H9 (cell line): Measurements from ENCODE around the gene BPTF. TPM values are rescaled to one million over a fixed set of nuclear protein-coding genes. Genes with fewer than 3 reads are reported as not detected.

Experiments used
- DNase-seq: peaks from one replicate; pipeline ENCODE4 v3.0.0-alpha.2; 2017
- H2AFZ ChIP-seq: one replicate; pipeline ENCODE4 v1.6.1; 2013; ENCODE audit warnings: mild to moderate bottlenecking, low read length, control low read depth, moderate library complexity
- H2AK5ac ChIP-seq: 2 replicates; pipeline ENCODE4 v1.6.1; 2013; ENCODE audit warnings: low read length, control low read depth, mixed read lengths; ENCODE audit not compliant: insufficient read length
- H2BK120ac ChIP-seq: one replicate; pipeline ENCODE4 v1.6.1; 2013; ENCODE audit warnings: low read depth, mild to moderate bottlenecking, low read length, control low read depth, inconsistent platforms; ENCODE audit not compliant: poor library complexity, severe bottlenecking
- H2BK12ac ChIP-seq: 2 replicates; pipeline ENCODE4 v1.6.1; 2013; ENCODE audit warnings: low read length, control low read depth, mixed read lengths, low read depth; ENCODE audit not compliant: insufficient read length
- H2BK15ac ChIP-seq: 2 replicates; pipeline ENCODE4 v1.6.1; 2013; ENCODE audit warnings: low read depth, low read length, control low read depth
- H2BK20ac ChIP-seq: one replicate; pipeline ENCODE4 v1.6.1; 2013; ENCODE audit warnings: low read depth, mild to moderate bottlenecking, low read length, control low read depth, inconsistent platforms; ENCODE audit not compliant: poor library complexity, severe bottlenecking
- H2BK5ac ChIP-seq: 2 replicates; pipeline ENCODE4 v1.6.1; 2013; ENCODE audit warnings: low read length, control low read depth, mixed read lengths; ENCODE audit not compliant: insufficient read length
- H3K14ac ChIP-seq: 2 replicates; pipeline ENCODE4 v1.6.1; 2013; ENCODE audit warnings: low read length, control low read depth; ENCODE audit not compliant: insufficient read depth
- H3K18ac ChIP-seq: 2 replicates; pipeline ENCODE4 v1.6.1; 2013; ENCODE audit warnings: low read depth, mild to moderate bottlenecking, mixed read lengths, low read length, control low read depth; ENCODE audit not compliant: insufficient read length
- H3K23ac ChIP-seq: 2 replicates; pipeline ENCODE4 v1.6.1; 2013; ENCODE audit warnings: low read length, control low read depth, mixed read lengths, low read depth; ENCODE audit not compliant: insufficient read length
- H3K23me2 ChIP-seq: 2 replicates; pipeline ENCODE4 v1.6.1; 2013; ENCODE audit warnings: low read depth, mild to moderate bottlenecking, mixed read lengths, low read length, control low read depth; ENCODE audit not compliant: insufficient read length, poor library complexity, severe bottlenecking
- H3K27ac ChIP-seq: 2 replicates; pipeline ENCODE4 v1.5.1; 2013; ENCODE audit warnings: low read length, control low read depth, mixed read lengths, low read depth; ENCODE audit not compliant: insufficient read length
- H3K27me3 ChIP-seq: 2 replicates; pipeline ENCODE4 v1.6.1; 2013; ENCODE audit warnings: low read length, control low read depth, inconsistent platforms; ENCODE audit not compliant: insufficient read depth
- H3K4ac ChIP-seq: 2 replicates; pipeline ENCODE4 v1.6.1; 2013; ENCODE audit warnings: low read depth, mild to moderate bottlenecking, control low read depth, inconsistent platforms, low read length, moderate library complexity
- H3K4me1 ChIP-seq: 2 replicates; pipeline ENCODE4 v1.6.1; 2013; ENCODE audit warnings: low read length, control low read depth, inconsistent platforms; ENCODE audit not compliant: insufficient read depth
- H3K4me2 ChIP-seq: 2 replicates; pipeline ENCODE4 v1.6.1; 2013; ENCODE audit warnings: low read length, control low read depth, mixed read lengths; ENCODE audit not compliant: insufficient read length, insufficient read depth
- H3K56ac ChIP-seq: 2 replicates; pipeline ENCODE4 v1.6.1; 2013; ENCODE audit warnings: low read depth, mild to moderate bottlenecking, mixed read lengths, low read length, control low read depth; ENCODE audit not compliant: insufficient read length
- H3K79me1 ChIP-seq: 2 replicates; pipeline ENCODE4 v1.6.1; 2013; ENCODE audit warnings: low read depth, mild to moderate bottlenecking, moderate library complexity, low read length, control low read depth, inconsistent platforms; ENCODE audit not compliant: insufficient read depth, poor library complexity, severe bottlenecking
- H3K79me2 ChIP-seq: 2 replicates; pipeline ENCODE4 v1.6.1; 2013; ENCODE audit warnings: low read length, control low read depth, inconsistent platforms; ENCODE audit not compliant: insufficient read depth
- H3K9ac ChIP-seq: 2 replicates; pipeline ENCODE4 v1.6.1; 2013; ENCODE audit warnings: low read length, control low read depth, mixed read lengths; ENCODE audit not compliant: insufficient read length; ENCODE audit errors: extremely low read depth
- H3K9me3 ChIP-seq: one replicate; pipeline ENCODE4 v1.6.1; 2013; ENCODE audit warnings: low read depth, low read length, inconsistent platforms; ENCODE audit not compliant: control insufficient read depth
- H3T11ph ChIP-seq: one replicate; pipeline ENCODE4 v1.6.1; 2013; ENCODE audit warnings: mild to moderate bottlenecking, low read length, control low read depth, inconsistent platforms
- H4K20me1 ChIP-seq: one replicate; pipeline ENCODE4 v1.6.1; 2013; ENCODE audit not compliant: control insufficient read depth, insufficient read length, insufficient read depth
- H4K5ac ChIP-seq: 2 replicates; pipeline ENCODE4 v1.6.1; 2013; ENCODE audit warnings: low read depth, mild to moderate bottlenecking, mixed read lengths, low read length, control low read depth; ENCODE audit not compliant: insufficient read length
- H4K8ac ChIP-seq: replicated peaks from 2 replicates; pipeline ENCODE4 v1.6.1; 2013; ENCODE audit warnings: low read length, control low read depth, mixed read lengths, low read depth; ENCODE audit not compliant: insufficient read length
- H4K91ac ChIP-seq: 2 replicates; pipeline ENCODE4 v1.6.1; 2013; ENCODE audit warnings: low read depth, mild to moderate bottlenecking, moderate library complexity, mixed read lengths, low read length, control low read depth; ENCODE audit not compliant: insufficient read length
- H3K27ac Mint-ChIP-seq, 3 experiments: 2 replicates in 2 of 3; 3 replicates in 1 of 3; pipeline ENCODE4 v1.8.0; 2020 to 2021; ENCODE audit warnings: mixed read lengths in 3 of 3, mild to moderate bottlenecking in 1 of 3, moderate library complexity in 1 of 3
- H3K27me3 Mint-ChIP-seq: 2 replicates; pipeline ENCODE4 v1.8.0; 2021; ENCODE audit warnings: low read depth, mild to moderate bottlenecking, moderate library complexity, mixed read lengths
- H3K36me3 Mint-ChIP-seq, 3 experiments: 2 replicates in 2 of 3; 3 replicates in 1 of 3; pipeline ENCODE4 v1.8.0; 2020 to 2021; ENCODE audit warnings: low read depth in 3 of 3, mixed read lengths in 3 of 3; ENCODE audit not compliant: insufficient read depth in 1 of 3
- H3K4me1 Mint-ChIP-seq, 2 experiments: 2 replicates each; pipeline ENCODE4 v1.8.0; 2020; ENCODE audit warnings: mixed read lengths in 2 of 2
- H3K4me3 Mint-ChIP-seq, 2 experiments: 2 replicates in 1 of 2; 3 replicates in 1 of 2; pipeline ENCODE4 v1.8.0; 2020 to 2021; ENCODE audit warnings: mild to moderate bottlenecking in 2 of 2, mixed read lengths in 2 of 2, moderate library complexity in 1 of 2
- H3K9me3 Mint-ChIP-seq, 2 experiments: 2 replicates in 1 of 2; 3 replicates in 1 of 2; pipeline ENCODE4 v1.8.0; 2020; ENCODE audit warnings: mild to moderate bottlenecking in 2 of 2, mixed read lengths in 2 of 2, moderate library complexity in 1 of 2
- CTCF ChIP-seq: fragments of 200-600 bp; sonication (generic); conservative IDR thresholded peaks from 3 replicates; pipeline ENCODE4 v1.8.0; 2021; ENCODE audit warnings: antibody characterized with exemption, mild to moderate bottlenecking
- WGBS: extraction: QIAGEN DNeasy Blood & Tissue Kit; methylation state at CpG from one replicate; pipeline ENCODE4 v1.1.7; 2013; ENCODE audit warnings: missing lambda C conversion rate, low lambda C conversion rate, mixed read lengths; ENCODE audit not compliant: insufficient read length; ENCODE audit errors: extremely low coverage; 5-methylcytosine and 5-hydroxymethylcytosine counted together
- total RNA-seq: library from RNA; stranded (reverse); gene quantifications from 2 replicates; pipeline ENCODE4 v1.2.1, GENCODE V29; 2021

BPTF gene
- total RNA-seq, 1 experiment from 2014 or later = 203 TPM

- no peak for DNase-seq
- Mint-ChIP-seq H3K27ac (no peak overlapping the region; a peak in 1 of 7 replicates), H3K4me3 (no peak overlapping the region), H3K9me3 (no peaks in the 10 kb centered on the region), H3K36me3 (no peaks in the 10 kb centered on the region), H3K4me1 (peaks cover 2 to 7% of the 10 kb centered on the region in 2 experiments; a peak in 2 of 4 replicates), H3K27me3 (peaks cover 10% of the 10 kb centered on the region)
- Histone ChIP-seq H3K4me1 (no peaks in the 10 kb centered on the region), H2BK120ac (no peak overlapping the region), H3K79me2 (no peaks in the 10 kb centered on the region), H2BK5ac (no peak overlapping the region), H2AFZ (no peak overlapping the region), H3K23me2 (peaks cover 3% of the 10 kb centered on the region), H3K27me3 (no peaks in the 10 kb centered on the region), H2BK12ac (no peak overlapping the region), H3K4ac (no peak overlapping the region), H3K14ac (no peak overlapping the region), H4K91ac (no peak overlapping the region), H3K79me1 (no peaks in the 10 kb centered on the region), H3K9ac (no peak overlapping the region), H4K20me1 (no peaks in the 10 kb centered on the region), H3T11ph (no peak overlapping the region), H3K9me3 (no peaks in the 10 kb centered on the region), H3K23ac (no peak overlapping the region), H3K4me2 (no peak overlapping the region), H2BK20ac (no peak overlapping the region), H4K5ac (no peak overlapping the region), H4K8ac (no peak overlapping the region), H2AK5ac (no peak overlapping the region), H3K27ac (no peak overlapping the region), H3K56ac (no peak overlapping the region), H3K18ac (no peak overlapping the region), H2BK15ac (no peak overlapping the region)
- no CpG with 5 or more reads among the region's 5 CpGs for WGBS
- no peak for TF ChIP-seq CTCF
Measured at GRCh38 chr17:67819722-67820121, 5.6 kb upstream of the BPTF start.
